Measurements from ENCODE around the gene PDZD2. TPM values are rescaled to one million over a fixed set of nuclear protein-coding genes. Genes with fewer than 3 reads are reported as not detected.

PDZD2 gene
- total and polyA plus RNA-seq, 12 donors: 2.2 to 10.3 (median 5.0) TPM

DNA sequence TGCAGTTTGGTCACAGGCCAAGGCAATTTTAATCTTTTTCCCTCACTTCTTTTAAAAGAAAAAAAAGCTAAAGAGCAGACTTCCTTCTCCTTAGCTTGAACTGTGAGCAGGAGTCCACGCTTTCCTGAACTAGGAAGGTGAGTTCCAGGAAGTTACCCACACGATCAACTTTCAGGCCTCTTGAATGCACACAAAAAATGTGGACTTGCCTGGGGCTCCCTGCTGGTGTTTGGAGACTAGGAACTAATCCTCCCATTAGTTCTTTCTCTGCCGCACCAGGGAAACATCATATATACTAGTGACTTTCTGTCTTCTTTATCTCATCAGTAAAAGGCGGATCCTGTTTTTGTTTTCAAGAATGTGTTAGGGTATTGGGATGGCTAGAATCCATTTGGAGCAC, 295.2 kb downstream of the PDZD2 start:
- H3K9me3 ChIP-seq (replicated peaks in 1 of 3): no peaks in the 10 kb centered on the region
- H3K4me3 ChIP-seq: no peak overlapping the region
- no peaks in the 10 kb centered on the region for H3K27me3 ChIP-seq
- no peaks in the 10 kb centered on the region for H3K36me3 ChIP-seq (replicated peaks in 1 of 2)
- 79 to 88% (median 86%) methylated on average over 4 of the region's 4 CpGs for WGBS, 4 donors
- H3K4me1 ChIP-seq (replicated peaks in 1 of 2): no peaks in the 10 kb centered on the region
- TF ChIP-seq POLR2A (IDR thresholded peaks at IDR 0.05) (no peak), CTCF (IDR thresholded peaks at IDR 0.05) (no peak)
- DNase-seq: no peak
- intact Hi-C loops (cut with DNase I): loop anchor here in 1 of 2 donors (5.0 kb wide), 1 partner anchor 143 kb away; no protein-coding TSS in a partner anchor
- H3K27ac ChIP-seq: no peak overlapping the region

GRCh38 chr5:31935496-31936369, 296.8 kb downstream of the PDZD2 start:
- no peaks in the 10 kb centered on the region for H3K9me3 ChIP-seq (replicated peaks in 1 of 3)
- H3K27me3 ChIP-seq: no peaks in the 10 kb centered on the region
- no peaks in the 10 kb centered on the region for H3K36me3 ChIP-seq (replicated peaks in 1 of 2)
- no peaks in the 10 kb centered on the region for H3K4me1 ChIP-seq (replicated peaks in 1 of 2)
- H3K4me3 ChIP-seq: peak overlapping the region in 1 of 4 donors; percentile 29
- no peak for TF ChIP-seq POLR2A (IDR thresholded peaks at IDR 0.05)
- TF ChIP-seq CTCF (IDR thresholded peaks at IDR 0.05): no peak
- no peak overlapping the region for H3K27ac ChIP-seq
- WGBS, 4 donors: 55 to 61% (median 57%) methylated on average over 10 of the region's 10 CpGs
- peak in 2 of 7 donors; percentile 7 to 50 for DNase-seq
- intact Hi-C loops (cut with DNase I): no loop called here

GRCh38 chr5:31936683-31937082, 297.8 kb downstream of the PDZD2 start:
- intact Hi-C loops (cut with DNase I): no loop called here
- 50 to 63% (median 56%) methylated on average over 5 of the region's 5 CpGs for WGBS, 4 donors
- Histone ChIP-seq H3K4me1 (replicated peaks in 1 of 2) (no peaks in the 10 kb centered on the region), H3K9me3 (replicated peaks in 1 of 3) (no peaks in the 10 kb centered on the region), H3K4me3 (peak overlapping the region in 1 of 4 donors; percentile 29), H3K27ac (no peak overlapping the region), H3K36me3 (replicated peaks in 1 of 2) (no peaks in the 10 kb centered on the region), H3K27me3 (no peaks in the 10 kb centered on the region)
- no peak for DNase-seq
- TF ChIP-seq POLR2A (IDR thresholded peaks at IDR 0.05) (no peak), CTCF (IDR thresholded peaks at IDR 0.05) (no peak)

GRCh38 chr5:31937226-31937625, 298.3 kb downstream of the PDZD2 start:
- no peak for DNase-seq
- Histone ChIP-seq H3K4me3 (peak overlapping the region in 1 of 4 donors; percentile 29), H3K9me3 (replicated peaks in 1 of 3) (no peaks in the 10 kb centered on the region), H3K4me1 (replicated peaks in 1 of 2) (no peaks in the 10 kb centered on the region), H3K27ac (no peak overlapping the region), H3K27me3 (no peaks in the 10 kb centered on the region), H3K36me3 (replicated peaks in 1 of 2) (no peaks in the 10 kb centered on the region)
- intact Hi-C loops (cut with DNase I): no loop called here
- 86 to 93% (median 90%) methylated on average over 7 of the region's 7 CpGs for WGBS, 4 donors
- TF ChIP-seq POLR2A (IDR thresholded peaks at IDR 0.05): no peak
- TF ChIP-seq CTCF (IDR thresholded peaks at IDR 0.05): no peak
